ENCODE data around the gene PLEKHG5.
"Not testable (repeated sequence)": the region's sequence is repeated elsewhere in the genome, so short reads cannot be mapped to it uniquely, and the experiment has no call there.

DNA sequence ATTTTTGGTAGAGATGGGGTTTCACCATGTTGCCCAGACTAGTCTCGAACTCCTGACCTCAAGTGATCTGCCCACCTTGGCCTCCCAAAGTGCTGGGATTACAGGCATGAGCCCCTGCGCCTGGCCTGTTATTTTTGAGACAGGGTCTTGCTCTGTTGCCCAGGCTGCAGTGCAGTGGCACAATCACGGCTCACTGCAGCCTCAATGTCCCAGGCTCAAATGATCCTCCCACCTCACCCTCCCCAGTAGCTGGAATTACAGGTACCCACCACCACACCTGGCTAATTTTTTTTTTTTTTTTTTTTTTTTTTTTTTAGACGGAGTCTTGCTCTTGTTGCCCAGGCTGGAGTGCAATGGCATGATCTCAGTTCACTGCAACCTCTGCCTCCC, 2.4 kb upstream of the PLEKHG5 start:
- TF ChIP-seq, protein P1, sequence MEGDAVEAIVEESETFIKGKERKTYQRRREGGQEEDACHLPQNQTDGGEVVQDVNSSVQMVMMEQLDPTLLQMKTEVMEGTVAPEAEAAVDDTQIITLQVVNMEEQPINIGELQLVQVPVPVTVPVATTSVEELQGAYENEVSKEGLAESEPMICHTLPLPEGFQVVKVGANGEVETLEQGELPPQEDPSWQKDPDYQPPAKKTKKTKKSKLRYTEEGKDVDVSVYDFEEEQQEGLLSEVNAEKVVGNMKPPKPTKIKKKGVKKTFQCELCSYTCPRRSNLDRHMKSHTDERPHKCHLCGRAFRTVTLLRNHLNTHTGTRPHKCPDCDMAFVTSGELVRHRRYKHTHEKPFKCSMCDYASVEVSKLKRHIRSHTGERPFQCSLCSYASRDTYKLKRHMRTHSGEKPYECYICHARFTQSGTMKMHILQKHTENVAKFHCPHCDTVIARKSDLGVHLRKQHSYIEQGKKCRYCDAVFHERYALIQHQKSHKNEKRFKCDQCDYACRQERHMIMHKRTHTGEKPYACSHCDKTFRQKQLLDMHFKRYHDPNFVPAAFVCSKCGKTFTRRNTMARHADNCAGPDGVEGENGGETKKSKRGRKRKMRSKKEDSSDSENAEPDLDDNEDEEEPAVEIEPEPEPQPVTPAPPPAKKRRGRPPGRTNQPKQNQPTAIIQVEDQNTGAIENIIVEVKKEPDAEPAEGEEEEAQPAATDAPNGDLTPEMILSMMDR (IDR thresholded peaks at IDR 0.05), result not testable (repeated sequence)
- TF ChIP-seq POLR2A (IDR thresholded peaks at IDR 0.05), result not testable (repeated sequence)

Measured in right lobe of liver (tissue), 4 donors.